Activated CD4-positive, alpha-beta memory T cell treated with anti-CD3 and anti-CD28 coated beads for 36 hours (primary cell): ENCODE results near the gene COL20A1. TPM values are rescaled to one million over a fixed set of nuclear protein-coding genes. Genes with fewer than 3 reads are reported as not detected.

Source experiments
- CTCF ChIA-PET: fragments of 350-600 bp; sonication (Branson Sonifier 250); formaldehyde crosslinking; loops from one replicate; lab custom pipeline; 2021; ENCODE audit warnings: antibody characterized with exemption, inconsistent platforms; lab: Charles Lee
- POLR2A ChIA-PET: fragments of 350-600 bp; sonication (Branson Sonifier 250); formaldehyde crosslinking; loops from one replicate; lab custom pipeline; 2021; ENCODE audit warnings: antibody characterized with exemption; lab: Charles Lee
- DNase-seq: peaks from one replicate; pipeline ENCODE4 v3.0.0-alpha.2; 2020
- H3K27ac Mint-ChIP-seq: one replicate; pipeline ENCODE4 v1.8.0; 2021; ENCODE audit warnings: mixed read lengths
- H3K27me3 Mint-ChIP-seq: one replicate; pipeline ENCODE4 v1.8.0; 2021; ENCODE audit warnings: mixed read lengths
- H3K36me3 Mint-ChIP-seq: one replicate; pipeline ENCODE4 v1.8.0; 2021; ENCODE audit warnings: mixed read lengths
- H3K4me1 Mint-ChIP-seq: one replicate; pipeline ENCODE4 v1.8.0; 2021; ENCODE audit warnings: low read depth, mixed read lengths
- H3K4me3 Mint-ChIP-seq: one replicate; pipeline ENCODE4 v1.8.0; 2021; ENCODE audit warnings: mild to moderate bottlenecking, mixed read lengths
- H3K9me3 Mint-ChIP-seq: one replicate; pipeline ENCODE4 v1.8.0; 2021; ENCODE audit warnings: mixed read lengths
- intact Hi-C: fragments of 100-400 bp; cut with micrococcal nuclease; formaldehyde crosslinking; loops from one replicate; pipeline ENCODE4 v1.15.1; 2023
- total RNA-seq, 2 experiments: library from RNA; stranded (reverse); gene quantifications; one replicate each; pipeline ENCODE4 v1.2.3, GENCODE V29; 2021

COL20A1 gene
- total RNA-seq, 2 experiments from 2014 or later: not detected

DNA sequence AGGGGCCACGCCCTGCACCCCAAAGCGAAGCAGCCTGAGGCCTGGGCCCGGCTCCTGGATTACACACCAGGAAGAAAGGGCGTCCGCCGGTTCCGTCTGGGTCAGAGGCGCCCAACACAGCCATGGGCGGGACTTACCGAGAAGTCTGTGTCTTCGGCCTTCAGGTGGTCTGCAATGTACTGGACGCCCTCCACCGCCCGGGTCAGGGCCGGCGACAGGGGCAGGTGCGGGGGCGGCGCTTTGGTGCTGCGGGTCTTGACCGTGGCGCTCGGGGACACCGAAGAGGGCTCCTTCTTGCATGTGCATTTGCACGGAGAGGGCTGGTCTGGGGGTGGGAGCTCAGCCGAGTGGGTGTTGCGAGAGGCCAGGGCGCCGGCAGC, 56.5 kb downstream of the COL20A1 start:
- intact Hi-C loops: no loop called here
- H3K9me3 Mint-ChIP-seq: peaks cover 7% of the 10 kb centered on the region
- no peak overlapping the region for H3K4me3 Mint-ChIP-seq
- H3K27ac Mint-ChIP-seq: no peak overlapping the region
- H3K27me3 Mint-ChIP-seq: no peaks in the 10 kb centered on the region
- no peaks in the 10 kb centered on the region for H3K36me3 Mint-ChIP-seq
- ChIA-PET CTCF (no interaction called here), POLR2A (no interaction called here)
- H3K4me1 Mint-ChIP-seq: no peaks in the 10 kb centered on the region
- DNase-seq: no peak

GRCh38 chr20:63350196-63350595, 57.2 kb downstream of the COL20A1 start:
- intact Hi-C loops: no loop called here

GRCh38 chr20:63350597-63351325, 57.8 kb downstream of the COL20A1 start:
- H3K27ac Mint-ChIP-seq: no peak overlapping the region
- no peaks in the 10 kb centered on the region for H3K36me3 Mint-ChIP-seq
- peaks cover 7% of the 10 kb centered on the region for H3K9me3 Mint-ChIP-seq
- no peak overlapping the region for H3K4me3 Mint-ChIP-seq
- intact Hi-C loops: no loop called here
- no peaks in the 10 kb centered on the region for H3K27me3 Mint-ChIP-seq
- ChIA-PET POLR2A (no interaction called here), CTCF (no interaction called here)
- no peaks in the 10 kb centered on the region for H3K4me1 Mint-ChIP-seq
- DNase-seq: no peak

More at GRCh38 chr20:63350196-63350595, 57.2 kb downstream of the COL20A1 start:
- no peak overlapping the region for H3K27ac Mint-ChIP-seq
- H3K9me3 Mint-ChIP-seq: peaks cover 7% of the 10 kb centered on the region
- DNase-seq: no peak
- POLR2A ChIA-PET: no interaction called here
- no peak overlapping the region for H3K4me3 Mint-ChIP-seq
- no peaks in the 10 kb centered on the region for H3K36me3 Mint-ChIP-seq
- no peaks in the 10 kb centered on the region for H3K4me1 Mint-ChIP-seq
- CTCF ChIA-PET: no interaction called here
- H3K27me3 Mint-ChIP-seq: no peaks in the 10 kb centered on the region

DNA sequence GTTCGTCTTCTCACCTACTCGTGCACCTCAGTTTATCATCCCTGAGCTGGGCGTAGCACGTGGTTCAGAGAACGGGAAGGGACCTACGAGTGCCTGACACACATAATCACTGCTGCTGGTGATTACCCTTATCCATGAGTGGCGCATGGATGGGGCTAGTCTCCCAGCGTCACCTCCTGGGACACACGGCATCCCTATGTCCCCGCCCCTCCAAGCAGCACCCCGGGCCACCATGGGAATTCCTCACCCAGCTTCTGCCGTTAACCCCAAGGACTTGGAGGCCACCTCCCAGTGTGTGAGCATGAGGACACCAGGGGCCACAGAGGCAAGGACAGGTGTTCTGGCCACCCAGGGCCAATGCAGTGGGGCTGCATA, 58.3 kb downstream of the COL20A1 start:
- H3K27me3 Mint-ChIP-seq: no peaks in the 10 kb centered on the region
- intact Hi-C loops: no loop called here
- H3K4me3 Mint-ChIP-seq: no peak overlapping the region
- no peak overlapping the region for H3K27ac Mint-ChIP-seq
- no peaks in the 10 kb centered on the region for H3K36me3 Mint-ChIP-seq
- no peak for DNase-seq
- no peaks in the 10 kb centered on the region for H3K4me1 Mint-ChIP-seq
- ChIA-PET POLR2A (no interaction called here), CTCF (no interaction called here)
- peaks cover 7% of the 10 kb centered on the region for H3K9me3 Mint-ChIP-seq

DNA sequence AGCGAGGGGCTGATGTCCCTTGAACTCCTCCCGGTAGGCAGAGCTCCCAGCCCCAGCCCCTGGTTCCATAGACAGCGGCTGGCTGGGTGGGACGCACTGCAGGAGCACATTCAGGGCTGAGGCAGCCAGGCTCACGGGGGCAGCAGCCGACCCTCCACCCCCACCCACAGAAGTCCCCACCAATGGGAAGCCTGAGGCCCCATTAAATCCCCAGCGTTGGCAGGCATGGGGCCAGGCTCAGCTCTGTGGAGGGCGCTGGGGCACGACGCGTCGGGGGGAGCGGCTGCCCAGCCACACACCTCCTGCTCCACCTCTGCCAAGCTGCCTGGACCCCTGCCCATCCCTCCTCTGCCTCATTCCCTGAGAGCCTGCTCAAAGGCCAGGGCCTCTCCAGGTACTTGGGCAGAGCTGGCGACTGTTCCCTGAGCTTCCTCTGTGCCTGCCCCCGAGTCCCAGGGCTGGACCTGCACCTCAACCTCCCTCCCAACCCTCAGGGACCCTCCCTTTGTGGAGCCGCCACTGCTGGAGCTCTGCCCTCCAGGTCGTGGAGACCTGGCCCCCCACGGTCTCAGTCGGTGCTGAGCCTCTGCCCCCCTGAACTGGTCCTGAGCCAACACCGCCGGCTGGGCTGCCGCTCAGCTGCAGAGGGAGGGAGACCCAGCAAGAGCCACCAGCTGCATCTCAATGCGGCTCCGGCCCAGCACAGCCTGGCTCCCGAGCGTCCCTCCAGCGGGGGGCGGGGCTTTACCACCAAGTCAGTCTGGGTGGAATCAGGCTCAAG, 59.0 kb downstream of the COL20A1 start:
- no peak for DNase-seq
- H3K4me1 Mint-ChIP-seq: no peaks in the 10 kb centered on the region
- no peak overlapping the region for H3K27ac Mint-ChIP-seq
- no peaks in the 10 kb centered on the region for H3K36me3 Mint-ChIP-seq
- intact Hi-C loops: no loop called here
- peaks cover 3% of the 10 kb centered on the region for H3K27me3 Mint-ChIP-seq
- no peak overlapping the region for H3K4me3 Mint-ChIP-seq
- ChIA-PET POLR2A (no interaction called here), CTCF (no interaction called here)
- peaks cover 7% of the 10 kb centered on the region for H3K9me3 Mint-ChIP-seq

DNA sequence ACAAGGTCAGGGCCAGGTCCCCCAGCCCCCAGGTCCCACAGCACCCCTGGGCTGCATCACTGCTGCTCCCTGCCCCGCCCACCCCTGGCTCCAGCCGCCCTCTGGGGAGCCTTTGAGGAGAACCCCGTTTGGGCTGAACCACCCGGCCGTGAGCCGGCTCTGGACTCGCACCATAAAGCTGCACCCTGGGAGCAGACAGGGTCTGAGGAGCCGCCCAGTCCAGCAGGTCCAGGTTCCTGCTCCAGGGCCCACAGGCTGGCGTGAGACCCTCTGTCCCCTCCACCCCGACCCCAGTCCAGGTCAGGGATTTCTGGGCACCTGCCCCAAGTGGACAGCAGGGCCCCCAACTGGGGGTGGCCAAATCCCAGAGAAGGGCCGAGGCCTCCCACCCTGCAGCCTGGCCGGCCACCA, 59.8 kb downstream of the COL20A1 start:
- Mint-ChIP-seq H3K27ac (no peak overlapping the region), H3K9me3 (peaks cover 7% of the 10 kb centered on the region), H3K4me1 (no peaks in the 10 kb centered on the region), H3K36me3 (no peaks in the 10 kb centered on the region), H3K27me3 (peaks cover 3% of the 10 kb centered on the region), H3K4me3 (no peak overlapping the region)
- ChIA-PET POLR2A (no interaction called here), CTCF (no interaction called here)
- DNase-seq: no peak
- intact Hi-C loops: no loop called here

GRCh38 chr20:63354636-63355350, 61.8 kb downstream of the COL20A1 start:
- POLR2A ChIA-PET: no interaction called here
- DNase-seq: no peak
- Mint-ChIP-seq H3K9me3 (peaks cover 7% of the 10 kb centered on the region), H3K4me3 (no peak overlapping the region), H3K4me1 (no peaks in the 10 kb centered on the region), H3K27me3 (peaks cover 12% of the 10 kb centered on the region), H3K27ac (no peak overlapping the region), H3K36me3 (no peaks in the 10 kb centered on the region)
- CTCF ChIA-PET: no interaction called here
- intact Hi-C loops: no loop called here

DNA sequence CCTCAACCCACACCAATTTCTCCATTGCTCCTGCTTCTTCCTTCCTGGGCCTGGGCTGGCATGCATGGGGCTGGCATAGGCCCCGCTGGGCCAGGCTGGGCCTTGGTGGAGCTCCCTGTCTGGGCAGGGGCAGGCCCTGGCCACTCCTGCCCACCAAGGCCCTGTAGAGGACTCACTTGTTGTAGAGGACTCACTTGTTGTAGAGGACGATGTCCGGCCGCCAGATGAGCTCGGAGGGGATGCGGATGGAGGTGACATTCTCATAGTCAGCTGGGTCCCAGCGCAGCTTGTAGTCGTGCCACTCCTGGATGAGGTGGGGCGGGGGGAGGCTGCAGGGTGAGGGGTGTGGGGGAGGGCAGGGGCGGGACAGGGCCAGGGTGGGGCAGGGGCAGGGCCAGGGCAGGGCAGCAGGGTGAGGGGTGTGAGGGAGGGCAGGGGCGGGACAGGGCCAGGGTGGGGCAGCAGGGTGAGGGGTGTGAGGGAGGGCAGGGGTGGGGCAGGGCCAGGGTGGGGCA, 62.9 kb downstream of the COL20A1 start:
- Mint-ChIP-seq H3K36me3 (no peaks in the 10 kb centered on the region), H3K27ac (no peak overlapping the region), H3K4me3 (no peak overlapping the region), H3K9me3 (peaks cover under 1% of the 10 kb centered on the region), H3K4me1 (no peaks in the 10 kb centered on the region), H3K27me3 (peaks cover 16% of the 10 kb centered on the region)
- CTCF ChIA-PET: no interaction called here
- intact Hi-C loops: no loop called here
- DNase-seq: no peak
- POLR2A ChIA-PET: no interaction called here

DNA sequence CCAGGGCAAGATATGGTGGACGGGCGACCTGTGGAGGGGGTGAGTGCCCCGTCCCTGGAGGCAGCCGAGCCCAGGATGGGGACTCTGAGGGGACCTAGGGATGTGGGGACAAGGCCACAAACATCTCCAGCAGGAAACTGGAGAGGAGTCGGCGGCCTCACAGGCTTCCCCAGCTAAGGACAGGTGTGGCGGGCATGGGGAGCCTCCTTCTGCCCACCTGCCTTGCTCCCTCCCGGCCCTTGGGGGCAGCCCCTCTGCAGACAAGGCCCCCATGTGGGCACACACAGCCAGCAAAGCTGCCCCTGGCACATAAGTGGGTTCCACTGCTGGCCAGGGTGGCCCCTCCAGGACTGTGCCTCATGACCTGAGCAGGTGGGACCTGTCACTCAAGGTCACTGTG, 63.5 kb downstream of the COL20A1 start:
- H3K4me1 Mint-ChIP-seq: no peaks in the 10 kb centered on the region
- H3K27ac Mint-ChIP-seq: no peak overlapping the region
- no peaks in the 10 kb centered on the region for H3K36me3 Mint-ChIP-seq
- peaks cover 16% of the 10 kb centered on the region for H3K27me3 Mint-ChIP-seq
- intact Hi-C loops: no loop called here
- ChIA-PET POLR2A (no interaction called here), CTCF (no interaction called here)
- no peak overlapping the region for H3K4me3 Mint-ChIP-seq
- no peak for DNase-seq
- H3K9me3 Mint-ChIP-seq: no peaks in the 10 kb centered on the region

- POLR2A ChIA-PET: no interaction called here
- H3K36me3 Mint-ChIP-seq: no peaks in the 10 kb centered on the region
- no peaks in the 10 kb centered on the region for H3K4me1 Mint-ChIP-seq
- H3K27me3 Mint-ChIP-seq: peaks cover 16% of the 10 kb centered on the region
- intact Hi-C loops: no loop called here
- no peak overlapping the region for H3K27ac Mint-ChIP-seq
- no peaks in the 10 kb centered on the region for H3K9me3 Mint-ChIP-seq
- H3K4me3 Mint-ChIP-seq: no peak overlapping the region
- CTCF ChIA-PET: no interaction called here
- DNase-seq: no peak
Observed at GRCh38 chr20:63356931-63357879, 64.2 kb downstream of the COL20A1 start.

- Mint-ChIP-seq H3K27me3 (peaks cover 24% of the 10 kb centered on the region), H3K36me3 (no peaks in the 10 kb centered on the region)
Observed at GRCh38 chr20:63357921-63358905, 65.2 kb downstream of the COL20A1 start.

More at GRCh38 chr20:63357921-63358905, 65.2 kb downstream of the COL20A1 start:
- H3K4me3 Mint-ChIP-seq: no peak overlapping the region
- H3K27ac Mint-ChIP-seq: no peak overlapping the region
- POLR2A ChIA-PET: no interaction called here
- H3K9me3 Mint-ChIP-seq: no peaks in the 10 kb centered on the region
- no peaks in the 10 kb centered on the region for H3K4me1 Mint-ChIP-seq
- intact Hi-C loops: no loop called here
- no peak for DNase-seq
- CTCF ChIA-PET: no interaction called here
